ENCODE data around the gene RPEL1.

DNA sequence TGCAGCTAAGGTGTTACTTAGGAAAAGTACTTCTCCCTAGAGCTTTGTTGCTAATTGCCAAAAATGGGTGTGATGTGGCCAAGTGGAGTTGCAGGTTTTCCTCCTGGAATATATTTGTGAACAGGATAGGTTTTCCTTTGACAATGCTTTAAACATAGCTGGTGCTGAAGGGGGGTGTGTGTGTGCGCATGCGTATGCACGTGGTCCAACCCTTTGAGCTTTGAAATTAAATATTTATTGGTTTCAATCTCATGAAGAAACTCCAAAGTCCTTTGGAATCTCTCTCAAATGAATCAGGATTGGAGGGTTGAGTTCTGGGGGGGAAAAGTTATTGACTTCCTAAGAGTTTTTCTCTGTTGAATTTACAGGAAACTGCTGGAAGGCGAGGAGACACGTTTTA, 42.3 kb downstream of the RPEL1 start:
- TF ChIP-seq, protein P1, sequence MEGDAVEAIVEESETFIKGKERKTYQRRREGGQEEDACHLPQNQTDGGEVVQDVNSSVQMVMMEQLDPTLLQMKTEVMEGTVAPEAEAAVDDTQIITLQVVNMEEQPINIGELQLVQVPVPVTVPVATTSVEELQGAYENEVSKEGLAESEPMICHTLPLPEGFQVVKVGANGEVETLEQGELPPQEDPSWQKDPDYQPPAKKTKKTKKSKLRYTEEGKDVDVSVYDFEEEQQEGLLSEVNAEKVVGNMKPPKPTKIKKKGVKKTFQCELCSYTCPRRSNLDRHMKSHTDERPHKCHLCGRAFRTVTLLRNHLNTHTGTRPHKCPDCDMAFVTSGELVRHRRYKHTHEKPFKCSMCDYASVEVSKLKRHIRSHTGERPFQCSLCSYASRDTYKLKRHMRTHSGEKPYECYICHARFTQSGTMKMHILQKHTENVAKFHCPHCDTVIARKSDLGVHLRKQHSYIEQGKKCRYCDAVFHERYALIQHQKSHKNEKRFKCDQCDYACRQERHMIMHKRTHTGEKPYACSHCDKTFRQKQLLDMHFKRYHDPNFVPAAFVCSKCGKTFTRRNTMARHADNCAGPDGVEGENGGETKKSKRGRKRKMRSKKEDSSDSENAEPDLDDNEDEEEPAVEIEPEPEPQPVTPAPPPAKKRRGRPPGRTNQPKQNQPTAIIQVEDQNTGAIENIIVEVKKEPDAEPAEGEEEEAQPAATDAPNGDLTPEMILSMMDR (IDR thresholded peaks at IDR 0.05) = no peak
- TF ChIP-seq POLR2A (IDR thresholded peaks at IDR 0.05) = no peak
